IMR-90 (cell line): ENCODE data around the gene PRPS2. TPM values are rescaled to one million over a fixed set of nuclear protein-coding genes. Genes with fewer than 3 reads are reported as not detected.

Experiments
- ATAC-seq: fragments of 200-7000 bp; cut with Tn5 transposase; 2 replicates; pipeline ENCODE4 v1.9.1; 2020; ENCODE audit warnings: low read depth, mild to moderate bottlenecking, moderate library complexity
- BruUV-seq: library from RNA; stranded (reverse); fragments of 400-500 nt; replicated peaks from 2 replicates; lab custom pipeline; 2021; lab: Mats Ljungman, UMichigan
- CTCF ChIA-PET: fragments of 300-600 bp; formaldehyde crosslinking; extraction: SDS; loops from one replicate; lab custom pipeline; 2021; ENCODE audit warnings: antibody characterized with exemption; lab: Yijun Ruan, JAX
- POLR2A ChIA-PET: fragments of 300-600 bp; sonication (Branson Sonifier 250); formaldehyde crosslinking; loops from one replicate; lab custom pipeline; 2022; ENCODE audit warnings: antibody characterized with exemption; ENCODE audit not compliant: unreplicated experiment; lab: Charles Lee
- DNase-seq: peaks from one replicate; pipeline ENCODE4 v3.0.0; 2013
- H2AFZ ChIP-seq: replicated peaks from 2 replicates; pipeline ENCODE3; 2013; ENCODE audit warnings: low read length, mild to moderate bottlenecking; ENCODE audit not compliant: poor library complexity
- H2AK5ac ChIP-seq: 2 replicates; pipeline ENCODE4 v1.6.1; 2013; ENCODE audit warnings: low read depth, low read length, inconsistent platforms
- H2AK9ac ChIP-seq: replicated peaks from 2 replicates; pipeline ENCODE3; 2013; ENCODE audit warnings: mild to moderate bottlenecking, low read depth, low read length, moderate library complexity; ENCODE audit not compliant: poor library complexity
- H2BK120ac ChIP-seq: 2 replicates; pipeline ENCODE4 v1.6.1; 2013; ENCODE audit warnings: low read depth, low read length, inconsistent platforms
- H2BK15ac ChIP-seq: 3 replicates; pipeline ENCODE4 v1.6.1; 2013; ENCODE audit warnings: low read depth, low read length, inconsistent platforms
- H2BK20ac ChIP-seq: 2 replicates; pipeline ENCODE4 v1.6.1; 2013; ENCODE audit warnings: low read depth, mild to moderate bottlenecking, inconsistent platforms, low read length, moderate library complexity
- H2BK5ac ChIP-seq: 2 replicates; pipeline ENCODE4 v1.6.1; 2013; ENCODE audit warnings: mild to moderate bottlenecking, low read depth, low read length, inconsistent platforms; ENCODE audit not compliant: poor library complexity, severe bottlenecking
- H3K14ac ChIP-seq: replicated peaks from 2 replicates; pipeline ENCODE4 v1.6.1; 2013; ENCODE audit warnings: low read depth, low read length, inconsistent platforms
- H3K18ac ChIP-seq: 2 replicates; pipeline ENCODE4 v1.6.1; 2013; ENCODE audit warnings: low read depth, low read length, control low read depth
- H3K23ac ChIP-seq: 2 replicates; pipeline ENCODE4 v1.6.1; 2013; ENCODE audit warnings: low read depth, low read length, inconsistent platforms
- H3K27ac ChIP-seq: 2 replicates; pipeline ENCODE4 v1.5.1; 2013; ENCODE audit warnings: mild to moderate bottlenecking, control low read depth, low read length; ENCODE audit not compliant: insufficient read depth
- H3K27me3 ChIP-seq: 2 replicates; pipeline ENCODE4 v1.6.1; 2013; ENCODE audit warnings: low read length; ENCODE audit not compliant: control insufficient read depth, insufficient read depth
- H3K36me3 ChIP-seq: 2 replicates; pipeline ENCODE4 v1.6.1; 2013; ENCODE audit warnings: low read length, mixed read lengths; ENCODE audit not compliant: control insufficient read depth, insufficient read depth
- H3K4ac ChIP-seq: 2 replicates; pipeline ENCODE4 v1.6.1; 2013; ENCODE audit warnings: low read depth, low read length, inconsistent platforms
- H3K4me1 ChIP-seq: 2 replicates; pipeline ENCODE4 v1.6.1; 2013; ENCODE audit warnings: low read length, mixed read lengths; ENCODE audit not compliant: control insufficient read depth, insufficient read depth
- H3K4me2 ChIP-seq: 2 replicates; pipeline ENCODE4 v1.6.1; 2013; ENCODE audit warnings: low read depth, mild to moderate bottlenecking, control low read depth, low read length, moderate library complexity
- H3K4me3 ChIP-seq: 2 replicates; pipeline ENCODE4 v1.5.1; 2013; ENCODE audit warnings: low read depth, mild to moderate bottlenecking, control low read depth, low read length, moderate library complexity; ENCODE audit not compliant: insufficient read depth
- H3K56ac ChIP-seq: 2 replicates; pipeline ENCODE4 v1.6.1; 2013; ENCODE audit warnings: low read length, inconsistent platforms; ENCODE audit not compliant: insufficient read depth; ENCODE audit errors: extremely low read depth
- H3K79me1 ChIP-seq, 2 experiments: 2 replicates each; pipeline ENCODE4 v1.6.1; 2013; ENCODE audit warnings: low read length in 2 of 2, inconsistent platforms in 1 of 2, low read depth in 1 of 2
- H3K9ac ChIP-seq: 2 replicates; pipeline ENCODE4 v1.6.1; 2013; ENCODE audit warnings: low read depth, low read length, control low read depth
- H3K9me1 ChIP-seq: 2 replicates; pipeline ENCODE4 v1.6.1; 2013; ENCODE audit warnings: low read length, inconsistent platforms; ENCODE audit not compliant: insufficient read depth
- H3K9me3 ChIP-seq: 2 replicates; pipeline ENCODE4 v1.6.1; 2013; ENCODE audit warnings: low read length; ENCODE audit not compliant: control insufficient read depth, insufficient read depth
- H4K20me1 ChIP-seq: 2 replicates; pipeline ENCODE4 v1.6.1; 2013; ENCODE audit warnings: low read length, inconsistent platforms; ENCODE audit not compliant: insufficient read depth
- H4K5ac ChIP-seq: 2 replicates; pipeline ENCODE4 v1.6.1; 2013; ENCODE audit warnings: mild to moderate bottlenecking, low read depth, low read length, control low read depth
- H4K8ac ChIP-seq, 2 experiments: 2 replicates each; pipeline ENCODE4 v1.6.1; 2013; ENCODE audit warnings: low read depth in 2 of 2, low read length in 2 of 2, control low read depth in 1 of 2, inconsistent platforms in 1 of 2
- H4K91ac ChIP-seq: 2 replicates; pipeline ENCODE4 v1.6.1; 2013; ENCODE audit warnings: low read depth, low read length, inconsistent platforms; ENCODE audit not compliant: insufficient read depth
- POLR2A ChIP-seq: IDR thresholded peaks from 2 replicates; pipeline ENCODE4 v1.6.1; 2012; ENCODE audit warnings: mild to moderate bottlenecking, low read depth, low read length
- SMC3 ChIP-seq: fragments of 150-350 bp; IDR thresholded peaks from 2 replicates; pipeline ENCODE4 v1.6.1; 2016; ENCODE audit warnings: low read depth, mild to moderate bottlenecking, antibody characterized with exemption, low read length, moderate library complexity
- USF2 ChIP-seq: fragments of 150-350 bp; IDR thresholded peaks from 2 replicates; pipeline ENCODE4 v1.6.1; 2017; ENCODE audit warnings: mild to moderate bottlenecking, antibody characterized with exemption, low read length, low read depth
- WGBS, 2 experiments: methylation state at CpG; one replicate each; pipeline versions ENCODE4 v1.1.5 to v1.1.7; 2013; ENCODE audit warnings: missing lambda C conversion rate in 2 of 2; ENCODE audit not compliant: insufficient read length in 1 of 2; ENCODE audit errors: extremely low coverage in 2 of 2; 5-methylcytosine and 5-hydroxymethylcytosine counted together
- dilution Hi-C: fragments of 300-500 bp; cut with HindIII; formaldehyde crosslinking; loops from one replicate; pipeline ENCODE4 v1.14.3; 2018; ENCODE audit warnings: low sequenced_read_pairs; ENCODE audit not compliant: unreplicated experiment
- in situ Hi-C: fragments of 300-500 bp; cut with MboI; formaldehyde crosslinking; loops from 3 replicates; pipeline ENCODE4 v1.14.3; 2019; ENCODE audit warnings: low sequenced_read_pairs, inconsistent platforms, mixed read lengths
- intact Hi-C: fragments of 100-400 bp; cut with micrococcal nuclease; formaldehyde crosslinking; loops from 2 replicates; pipeline ENCODE4 v1.10.0; 2022
- polyA plus RNA-seq, 3 experiments: library from polyadenylated mRNA; depleted of rRNA; stranded (reverse); fragments of >200 nt; gene quantifications; 2 replicates each; pipeline ENCODE4 v1.2.3, GENCODE V29; 2012; ENCODE audit warnings: low replicate concordance in 1 of 3
- total RNA-seq: library from RNA; depleted of rRNA; stranded (reverse); fragments of >200 nt; gene quantifications from 2 replicates; pipeline ENCODE4 v1.2.3, GENCODE V29; 2012
- TF ChIP-seq, protein P1 (sequence below): conservative IDR thresholded peaks from 2 replicates; pipeline ENCODE4 v1.5.1; 2012; ENCODE audit warnings: mild to moderate bottlenecking, low read depth, low read length, improper control_type of control experiment

The PRPS2 gene
- total and polyA plus RNA-seq, 2 of the 4 experiments (the other 2 are of a cell fraction), result 20.4 to 48.0 TPM

GRCh38 chrX:12770440-12770839 is 20.8 kb upstream of the PRPS2 start:
- DNase-seq, result peak; percentile 30
- intact Hi-C loops (loop anchor here (10.0 kb wide), 1 partner anchor 696 kb away; no protein-coding TSS in a partner anchor), dilution Hi-C loops (no loop called here), in situ Hi-C loops (no loop called here)
- Histone ChIP-seq H3K4me2 (no peak overlapping the region), H3K79me1 (no peaks in the 10 kb centered on the region), H3K9me3 (no peaks in the 10 kb centered on the region), H2AFZ (no peak overlapping the region), H3K56ac (no peak overlapping the region), H2BK120ac (no peak overlapping the region), H3K23ac (no peak overlapping the region), H2AK5ac (no peak overlapping the region), H3K27me3 (peaks cover 6% of the 10 kb centered on the region), H3K14ac (no peak overlapping the region), H4K91ac (no peak overlapping the region), H2BK15ac (no peak overlapping the region), H2AK9ac (no peak overlapping the region), H3K4me3 (no peak overlapping the region), H3K36me3 (no peaks in the 10 kb centered on the region), H3K4me1 (no peaks in the 10 kb centered on the region), H4K8ac (no peak overlapping the region), H4K20me1 (no peaks in the 10 kb centered on the region), H2BK20ac (no peak overlapping the region), H4K5ac (no peak overlapping the region), H2BK5ac (no peak overlapping the region), H3K4ac (no peak overlapping the region), H3K18ac (no peak overlapping the region), H3K9ac (no peak overlapping the region), H3K27ac (no peak overlapping the region), H3K9me1 (no peaks in the 10 kb centered on the region)
- ChIA-PET POLR2A (no interaction called here), CTCF (interaction anchor here (1.5 to 1.8 kb wide), 3 partner anchors 18 to 69 kb away, joined by 3 to 4 read pairs (median 3); no protein-coding TSS in a partner anchor)
- peak; percentile 44; the same call in 1 of the 2 replicates for ATAC-seq
- WGBS, 2 experiments, result no CpG with 5 or more reads among the region's 5 CpGs
- TF ChIP-seq POLR2A (no peak), SMC3 (peak; percentile 16; the same call in 1 of the 2 replicates), USF2 (no peak)
- TF ChIP-seq, protein P1, sequence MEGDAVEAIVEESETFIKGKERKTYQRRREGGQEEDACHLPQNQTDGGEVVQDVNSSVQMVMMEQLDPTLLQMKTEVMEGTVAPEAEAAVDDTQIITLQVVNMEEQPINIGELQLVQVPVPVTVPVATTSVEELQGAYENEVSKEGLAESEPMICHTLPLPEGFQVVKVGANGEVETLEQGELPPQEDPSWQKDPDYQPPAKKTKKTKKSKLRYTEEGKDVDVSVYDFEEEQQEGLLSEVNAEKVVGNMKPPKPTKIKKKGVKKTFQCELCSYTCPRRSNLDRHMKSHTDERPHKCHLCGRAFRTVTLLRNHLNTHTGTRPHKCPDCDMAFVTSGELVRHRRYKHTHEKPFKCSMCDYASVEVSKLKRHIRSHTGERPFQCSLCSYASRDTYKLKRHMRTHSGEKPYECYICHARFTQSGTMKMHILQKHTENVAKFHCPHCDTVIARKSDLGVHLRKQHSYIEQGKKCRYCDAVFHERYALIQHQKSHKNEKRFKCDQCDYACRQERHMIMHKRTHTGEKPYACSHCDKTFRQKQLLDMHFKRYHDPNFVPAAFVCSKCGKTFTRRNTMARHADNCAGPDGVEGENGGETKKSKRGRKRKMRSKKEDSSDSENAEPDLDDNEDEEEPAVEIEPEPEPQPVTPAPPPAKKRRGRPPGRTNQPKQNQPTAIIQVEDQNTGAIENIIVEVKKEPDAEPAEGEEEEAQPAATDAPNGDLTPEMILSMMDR, result peak; percentile 56
- no TSS peak for BruUV-seq
